ENCODE measurements around the gene BLOC1S3.

DNA sequence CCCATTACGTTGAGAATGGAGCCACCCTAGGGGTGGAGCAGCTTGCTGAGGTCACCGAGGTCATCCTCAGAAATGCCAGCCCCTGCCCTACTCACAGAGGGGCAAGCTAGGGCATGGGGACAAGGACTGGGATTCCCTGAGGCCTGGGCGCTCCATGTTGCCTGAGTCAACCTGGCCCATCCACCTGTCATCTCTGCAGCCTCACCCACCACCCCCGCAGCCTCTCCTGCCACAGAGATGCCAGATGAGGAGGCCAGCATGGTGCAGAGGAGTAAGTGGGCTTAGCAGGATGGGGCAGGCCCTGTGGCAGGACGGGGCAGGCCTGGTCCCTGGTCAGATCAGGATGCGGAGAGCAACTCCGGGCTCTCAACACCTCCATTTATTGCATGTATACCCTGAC lies 27.3 kb upstream of the BLOC1S3 start:
- TF ChIP-seq, protein P1, sequence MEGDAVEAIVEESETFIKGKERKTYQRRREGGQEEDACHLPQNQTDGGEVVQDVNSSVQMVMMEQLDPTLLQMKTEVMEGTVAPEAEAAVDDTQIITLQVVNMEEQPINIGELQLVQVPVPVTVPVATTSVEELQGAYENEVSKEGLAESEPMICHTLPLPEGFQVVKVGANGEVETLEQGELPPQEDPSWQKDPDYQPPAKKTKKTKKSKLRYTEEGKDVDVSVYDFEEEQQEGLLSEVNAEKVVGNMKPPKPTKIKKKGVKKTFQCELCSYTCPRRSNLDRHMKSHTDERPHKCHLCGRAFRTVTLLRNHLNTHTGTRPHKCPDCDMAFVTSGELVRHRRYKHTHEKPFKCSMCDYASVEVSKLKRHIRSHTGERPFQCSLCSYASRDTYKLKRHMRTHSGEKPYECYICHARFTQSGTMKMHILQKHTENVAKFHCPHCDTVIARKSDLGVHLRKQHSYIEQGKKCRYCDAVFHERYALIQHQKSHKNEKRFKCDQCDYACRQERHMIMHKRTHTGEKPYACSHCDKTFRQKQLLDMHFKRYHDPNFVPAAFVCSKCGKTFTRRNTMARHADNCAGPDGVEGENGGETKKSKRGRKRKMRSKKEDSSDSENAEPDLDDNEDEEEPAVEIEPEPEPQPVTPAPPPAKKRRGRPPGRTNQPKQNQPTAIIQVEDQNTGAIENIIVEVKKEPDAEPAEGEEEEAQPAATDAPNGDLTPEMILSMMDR (CRISPR knock-in tag; IDR thresholded peaks at IDR 0.05) = no peak
- TF ChIP-seq SIN3B (IDR thresholded peaks at IDR 0.05; ENCODE audit: low read length) (no peak), POLR2A (IDR thresholded peaks at IDR 0.05; ENCODE audit: insufficient read depth in 1 of 2, low read depth in 2 of 2, low read length in 2 of 2) (no peak), POLR2AphosphoS5 (IDR thresholded peaks at IDR 0.05; ENCODE audit: low read depth, low read length) (no peak)
- TF ChIP-seq, protein P2, sequence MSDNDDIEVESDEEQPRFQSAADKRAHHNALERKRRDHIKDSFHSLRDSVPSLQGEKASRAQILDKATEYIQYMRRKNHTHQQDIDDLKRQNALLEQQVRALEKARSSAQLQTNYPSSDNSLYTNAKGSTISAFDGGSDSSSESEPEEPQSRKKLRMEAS (IDR thresholded peaks at IDR 0.05) = no peak

All from HepG2 (cell line).